ENCODE measurements around the gene SMARCC2. TPM values are rescaled to one million over a fixed set of nuclear protein-coding genes. Genes with fewer than 3 reads are reported as not detected.

SMARCC2 gene
- total RNA-seq, 4 donors from 2014 or later: 34.1 to 56.9 (median 49.4) TPM

- in situ Hi-C loops (cut with MboI; ENCODE audit: low sequenced_read_pairs in 4 of 4) (no loop called here), intact Hi-C loops (cut with DNase I; ENCODE audit: low total_unique reads) (no loop called here)
- DNase-seq: no peak
- Histone ChIP-seq H3K4me3 (peak overlapping the region; percentile 68 to 93 (median 80)), H3K9me3 (no peaks in the 10 kb centered on the region), H3K27ac (peak overlapping the region; percentile 87 to 97 (median 96)), H3K36me3 (peaks cover 0 to 60% of the 10 kb centered on the region in 2 donors), H3K27me3 (no peaks in the 10 kb centered on the region), H3K4me1 (peaks cover 28 to 44% of the 10 kb centered on the region in 2 donors)
- TF ChIP-seq POLR2A (IDR thresholded peaks at IDR 0.05) (no peak), CTCF (IDR thresholded peaks at IDR 0.05 in 4 of 5, conservative IDR thresholded peaks at IDR 0.05 in 1 of 5) (no peak)
- ATAC-seq: no peak
These were observed 29.0 kb downstream of the SMARCC2 start for GRCh38 chr12:56160193-56160763.

- ATAC-seq: no peak
- TF ChIP-seq POLR2A (IDR thresholded peaks at IDR 0.05) (no peak), CTCF (IDR thresholded peaks at IDR 0.05 in 4 of 5, conservative IDR thresholded peaks at IDR 0.05 in 1 of 5) (no peak)
- H3K27ac ChIP-seq: peak overlapping the region; percentile 87 to 97 (median 96)
- in situ Hi-C loops (cut with MboI; ENCODE audit: low sequenced_read_pairs in 4 of 4): no loop called here
- H3K9me3 ChIP-seq: no peaks in the 10 kb centered on the region
- no peaks in the 10 kb centered on the region for H3K27me3 ChIP-seq
- intact Hi-C loops (cut with DNase I; ENCODE audit: low total_unique reads): loop anchor here (2.0 kb wide), 3 partner anchors 29 to 63 kb away; partner anchors contain the start of genes SMARCC2 and ZC3H10
- H3K36me3 ChIP-seq: peaks cover 0 to 53% of the 10 kb centered on the region in 2 donors
- DNase-seq: no peak
- peaks cover 28 to 44% of the 10 kb centered on the region in 2 donors for H3K4me1 ChIP-seq
- peak overlapping the region; percentile 68 to 93 (median 80) for H3K4me3 ChIP-seq
These were observed 29.6 kb downstream of the SMARCC2 start for GRCh38 chr12:56159482-56160192.

GRCh38 chr12:56158926-56159461 lies 30.3 kb downstream of the SMARCC2 start:
- TF ChIP-seq POLR2A (IDR thresholded peaks at IDR 0.05): peak; percentile 40 to 53
- no peak for TF ChIP-seq CTCF (IDR thresholded peaks at IDR 0.05 in 4 of 5, conservative IDR thresholded peaks at IDR 0.05 in 1 of 5)
- H3K27ac ChIP-seq: peak overlapping the region; percentile 87 to 97 (median 96)
- H3K4me3 ChIP-seq: peak overlapping the region; percentile 68 to 93 (median 80)
- intact Hi-C loops (cut with DNase I; ENCODE audit: low total_unique reads) (loop anchor here (1.0 to 2.0 kb wide), 5 partner anchors 30 to 477 kb away; partner anchors contain the start of genes SMARCC2 and ZC3H10), in situ Hi-C loops (cut with MboI; ENCODE audit: low sequenced_read_pairs in 4 of 4) (no loop called here)
- ATAC-seq (peak; percentile 51 to 75), DNase-seq (peak; percentile 78 to 95)
- H3K9me3 ChIP-seq: no peaks in the 10 kb centered on the region
- peaks cover 0 to 47% of the 10 kb centered on the region in 2 donors for H3K36me3 ChIP-seq
- H3K4me1 ChIP-seq: peaks cover 28 to 44% of the 10 kb centered on the region in 2 donors
- H3K27me3 ChIP-seq: no peaks in the 10 kb centered on the region

GRCh38 chr12:56158029-56158925 lies 31.0 kb downstream of the SMARCC2 start, which contains the start of gene MYL6:
MYL6 (plus strand) TSS chr12:56158359; CDS start chr12:56158402, 43 bp downstream.
- intact Hi-C loops (cut with DNase I; ENCODE audit: low total_unique reads) (loop anchor here (1.0 to 2.0 kb wide), 5 partner anchors 31 to 478 kb away; partner anchors contain the start of genes SMARCC2 and ZC3H10), in situ Hi-C loops (cut with MboI; ENCODE audit: low sequenced_read_pairs in 4 of 4) (no loop called here)
- ATAC-seq (peak; percentile 90 to 94), DNase-seq (peak; percentile 97 to 98)
- no peaks in the 10 kb centered on the region for H3K27me3 ChIP-seq
- H3K4me3 ChIP-seq: peak within 1 kb of the TSS; percentile 68 to 93 (median 80)
- peaks cover 35 to 51% of the 10 kb centered on the region in 2 donors for H3K4me1 ChIP-seq
- peak within 1 kb of the TSS; percentile 87 to 97 (median 96) for H3K27ac ChIP-seq
- H3K9me3 ChIP-seq: no peaks in the 10 kb centered on the region
- H3K36me3 ChIP-seq: peaks cover 0 to 40% of the 10 kb centered on the region in 2 donors
- peak in 1 of 5 experiments; percentile 7 for TF ChIP-seq CTCF (IDR thresholded peaks at IDR 0.05 in 4 of 5, conservative IDR thresholded peaks at IDR 0.05 in 1 of 5)
- TF ChIP-seq POLR2A (IDR thresholded peaks at IDR 0.05): peak; percentile 97 to 98
